Sigmoid colon (tissue), 7 donors: ENCODE data around the gene LETM1. TPM values are rescaled to one million over a fixed set of nuclear protein-coding genes. Genes with fewer than 3 reads are reported as not detected.
A peak's percentile ranks its signal among the peaks of the same experiment; 100 is the strongest.
"Not testable (repeated sequence)": the region's sequence is repeated elsewhere in the genome, so short reads cannot be mapped to it uniquely, and the experiment has no call there.

ENCODE experiments used
- DNase-seq: peaks from one replicate; pipeline ENCODE4 v3.0.0-alpha.2; 2019
- H3K27ac ChIP-seq, 4 donors: fragments of 200-600 bp; sonication (generic); one replicate each; pipeline ENCODE4 v1.5.1; 2016 to 2019; ENCODE audit warnings: mild to moderate bottlenecking in 1 of 4
- H3K27me3 ChIP-seq, 3 donors: fragments of 200-600 bp; sonication (generic); one replicate each; pipeline ENCODE4 v1.5.1; 2019; ENCODE audit warnings: mild to moderate bottlenecking in 1 of 3
- H3K36me3 ChIP-seq, 4 donors: fragments of 200-600 bp; sonication (generic); one replicate each; pipeline ENCODE4 v1.5.1; 2016 to 2019
- H3K4me1 ChIP-seq, 4 donors: fragments of 200-600 bp; sonication (generic); one replicate each; pipeline ENCODE4 v1.5.1; 2017 to 2019
- H3K4me3 ChIP-seq, 4 donors: fragments of 200-600 bp; sonication (generic); one replicate each; pipeline ENCODE4 v1.5.1; 2017 to 2019; ENCODE audit warnings: mild to moderate bottlenecking in 2 of 4, moderate library complexity in 1 of 4
- H3K9me3 ChIP-seq, 4 donors: fragments of 200-600 bp in 3 of 4; sonication (generic) in 3 of 4; one replicate each; pipeline versions ENCODE4 v1.5.1 to v1.6.1; 2013 to 2019
- EP300 ChIP-seq, 4 donors: sonication (generic); formaldehyde crosslinking; IDR thresholded peaks; one replicate each; pipeline ENCODE4 v1.6.1; 2017; ENCODE audit warnings: antibody characterized with exemption in 4 of 4
- POLR2A ChIP-seq, 2 donors: fragments of 450-650 bp; IDR thresholded peaks; one replicate each; pipeline ENCODE4 v1.6.1; 2016; ENCODE audit warnings: antibody characterized with exemption in 2 of 2, mild to moderate bottlenecking in 2 of 2, moderate library complexity in 2 of 2
- POLR2AphosphoS5 ChIP-seq, 4 donors: sonication (generic); formaldehyde crosslinking; IDR thresholded peaks; one replicate each; pipeline ENCODE4 v1.6.1; 2017; ENCODE audit warnings: antibody characterized with exemption in 4 of 4
- WGBS, 2 donors: extraction: QIAGEN DNeasy Blood & Tissue Kit; methylation state at CpG; one replicate each; pipeline ENCODE4 v1.1.7; 2013; 5-methylcytosine and 5-hydroxymethylcytosine counted together
- intact Hi-C: fragments of 100-400 bp; cut with DNase I; formaldehyde crosslinking; loops from one replicate; pipeline ENCODE4 v1.15.1; 2023
- polyA plus RNA-seq, 3 donors: library from polyadenylated mRNA; stranded (reverse); fragments of 200-250 nt; gene quantifications; one replicate each; pipeline ENCODE4 v1.2.3, GENCODE V29; 2013
- total RNA-seq, 4 donors: library from RNA; depleted of rRNA; stranded (reverse); fragments of >200 nt; gene quantifications; one replicate each; pipeline ENCODE4 v1.1.0, GENCODE V29; 2016
- TF ChIP-seq, protein P1 (sequence below), 4 experiments: fragments of 450-650 bp in 3 of 4; fragments of 200-600 bp in 1 of 4; IDR thresholded peaks; one replicate each; pipeline ENCODE4 v1.5.1; 2016 to 2019; ENCODE audit warnings: antibody characterized with exemption in 4 of 4, mild to moderate bottlenecking in 3 of 4, moderate library complexity in 2 of 4
- donor health status: healthy with polysubstance abuse.
- donor health status: Bipolar disorder and iron deficiency.
- donor health status: healthy.

Gene LETM1
- total and polyA plus RNA-seq, 7 donors: 11.4 to 91.6 (median 18.6) TPM

DNA sequence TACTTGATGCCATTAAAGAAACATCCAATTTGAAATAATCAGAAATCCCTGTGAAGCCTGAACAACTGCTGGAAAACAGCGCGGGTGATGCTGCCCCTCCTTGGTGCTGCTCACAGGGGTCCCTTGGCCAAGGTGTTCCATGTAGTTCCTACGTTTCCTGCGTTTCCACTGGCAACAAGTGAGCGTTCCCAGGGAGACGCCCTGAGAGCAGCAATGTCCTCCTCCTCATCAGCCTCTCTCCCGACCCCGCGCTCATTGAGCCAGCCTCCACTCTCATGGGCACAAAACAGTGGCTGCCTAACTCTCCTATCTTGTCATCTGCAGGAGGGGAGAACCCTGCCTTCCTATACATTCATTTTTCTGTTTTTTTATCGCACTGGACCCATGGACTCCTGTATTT lies 18.9 kb downstream of the LETM1 start:
- 96% methylated on average over 10 of the region's 10 CpGs for WGBS, 2 donors
- H3K4me3 ChIP-seq: no peak overlapping the region
- H3K27ac ChIP-seq: no peak overlapping the region
- H3K27me3 ChIP-seq: no peaks in the 10 kb centered on the region
- intact Hi-C loops: no loop called here
- H3K36me3 ChIP-seq: peaks cover 32 to 92% (median 48%) of the 10 kb centered on the region in 4 donors
- DNase-seq: no peak
- H3K9me3 ChIP-seq: no peaks in the 10 kb centered on the region
- TF ChIP-seq, protein P1, sequence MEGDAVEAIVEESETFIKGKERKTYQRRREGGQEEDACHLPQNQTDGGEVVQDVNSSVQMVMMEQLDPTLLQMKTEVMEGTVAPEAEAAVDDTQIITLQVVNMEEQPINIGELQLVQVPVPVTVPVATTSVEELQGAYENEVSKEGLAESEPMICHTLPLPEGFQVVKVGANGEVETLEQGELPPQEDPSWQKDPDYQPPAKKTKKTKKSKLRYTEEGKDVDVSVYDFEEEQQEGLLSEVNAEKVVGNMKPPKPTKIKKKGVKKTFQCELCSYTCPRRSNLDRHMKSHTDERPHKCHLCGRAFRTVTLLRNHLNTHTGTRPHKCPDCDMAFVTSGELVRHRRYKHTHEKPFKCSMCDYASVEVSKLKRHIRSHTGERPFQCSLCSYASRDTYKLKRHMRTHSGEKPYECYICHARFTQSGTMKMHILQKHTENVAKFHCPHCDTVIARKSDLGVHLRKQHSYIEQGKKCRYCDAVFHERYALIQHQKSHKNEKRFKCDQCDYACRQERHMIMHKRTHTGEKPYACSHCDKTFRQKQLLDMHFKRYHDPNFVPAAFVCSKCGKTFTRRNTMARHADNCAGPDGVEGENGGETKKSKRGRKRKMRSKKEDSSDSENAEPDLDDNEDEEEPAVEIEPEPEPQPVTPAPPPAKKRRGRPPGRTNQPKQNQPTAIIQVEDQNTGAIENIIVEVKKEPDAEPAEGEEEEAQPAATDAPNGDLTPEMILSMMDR (IDR thresholded peaks at IDR 0.05): no peak
- TF ChIP-seq EP300 (IDR thresholded peaks at IDR 0.05) (no peak), POLR2AphosphoS5 (IDR thresholded peaks at IDR 0.05) (no peak), POLR2A (IDR thresholded peaks at IDR 0.05) (no peak)
- peaks cover 0 to 5% (median 0%) of the 10 kb centered on the region in 4 donors for H3K4me1 ChIP-seq

DNA sequence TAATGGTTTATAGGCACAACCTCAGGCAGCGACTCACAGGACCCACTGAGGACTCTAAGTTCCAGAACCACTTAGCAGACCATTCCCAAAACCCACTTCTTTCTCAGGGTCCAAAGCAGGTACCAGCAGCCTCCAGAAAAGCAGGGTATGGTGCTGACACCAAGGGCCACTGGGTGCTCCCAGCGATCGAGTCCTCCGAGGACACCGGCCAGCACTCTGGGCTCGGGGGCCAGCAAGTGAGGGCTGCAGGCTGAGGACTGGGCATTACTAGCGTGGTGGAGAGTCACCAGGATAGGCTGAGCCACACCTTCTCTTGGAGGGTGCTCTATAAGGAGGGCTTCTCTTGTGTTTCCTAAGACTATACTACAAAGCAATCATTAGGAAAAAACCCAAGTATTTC lies 19.3 kb downstream of the LETM1 start:
- no peak for DNase-seq
- H3K9me3 ChIP-seq: no peaks in the 10 kb centered on the region
- peaks cover 0 to 5% (median 0%) of the 10 kb centered on the region in 4 donors for H3K4me1 ChIP-seq
- intact Hi-C loops: no loop called here
- H3K36me3 ChIP-seq: peaks cover 32 to 97% (median 52%) of the 10 kb centered on the region in 4 donors
- WGBS, 2 donors: 94 to 96% methylated on average over 7 of the region's 7 CpGs
- H3K27me3 ChIP-seq: no peaks in the 10 kb centered on the region
- H3K27ac ChIP-seq: no peak overlapping the region
- TF ChIP-seq, protein P1 (IDR thresholded peaks at IDR 0.05): no peak
- TF ChIP-seq EP300 (IDR thresholded peaks at IDR 0.05) (no peak), POLR2A (IDR thresholded peaks at IDR 0.05) (no peak), POLR2AphosphoS5 (IDR thresholded peaks at IDR 0.05) (no peak)
- no peak overlapping the region for H3K4me3 ChIP-seq

DNA sequence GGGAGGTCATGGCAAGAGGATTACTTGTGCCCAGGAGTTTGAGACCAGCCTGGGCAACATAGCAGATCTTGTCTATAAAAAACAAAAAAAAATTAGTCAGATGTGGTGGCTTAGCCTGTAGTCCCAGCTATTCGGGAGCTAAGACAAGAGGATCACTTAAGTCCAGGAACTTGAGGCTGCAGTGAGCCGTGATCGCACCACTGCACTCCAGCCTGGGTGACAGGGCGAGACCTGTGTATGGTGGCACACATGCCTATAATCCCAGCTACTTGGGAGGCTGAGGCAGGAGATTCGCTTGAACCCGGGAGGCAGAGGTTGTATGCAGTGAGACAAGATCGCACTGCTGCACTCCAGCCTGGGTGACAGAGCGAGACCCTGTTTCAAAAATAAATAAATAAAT lies 20.1 kb downstream of the LETM1 start:
- DNase-seq, H3K4me1 ChIP-seq, intact Hi-C loops, H3K27ac ChIP-seq, H3K27me3 ChIP-seq, H3K4me3 ChIP-seq, H3K9me3 ChIP-seq: not testable (repeated sequence)
- peaks cover 38 to 98% (median 52%) of the 10 kb centered on the region in 4 donors for H3K36me3 ChIP-seq
- 96 to 98% methylated on average over 8 of the region's 8 CpGs for WGBS, 2 donors

DNA sequence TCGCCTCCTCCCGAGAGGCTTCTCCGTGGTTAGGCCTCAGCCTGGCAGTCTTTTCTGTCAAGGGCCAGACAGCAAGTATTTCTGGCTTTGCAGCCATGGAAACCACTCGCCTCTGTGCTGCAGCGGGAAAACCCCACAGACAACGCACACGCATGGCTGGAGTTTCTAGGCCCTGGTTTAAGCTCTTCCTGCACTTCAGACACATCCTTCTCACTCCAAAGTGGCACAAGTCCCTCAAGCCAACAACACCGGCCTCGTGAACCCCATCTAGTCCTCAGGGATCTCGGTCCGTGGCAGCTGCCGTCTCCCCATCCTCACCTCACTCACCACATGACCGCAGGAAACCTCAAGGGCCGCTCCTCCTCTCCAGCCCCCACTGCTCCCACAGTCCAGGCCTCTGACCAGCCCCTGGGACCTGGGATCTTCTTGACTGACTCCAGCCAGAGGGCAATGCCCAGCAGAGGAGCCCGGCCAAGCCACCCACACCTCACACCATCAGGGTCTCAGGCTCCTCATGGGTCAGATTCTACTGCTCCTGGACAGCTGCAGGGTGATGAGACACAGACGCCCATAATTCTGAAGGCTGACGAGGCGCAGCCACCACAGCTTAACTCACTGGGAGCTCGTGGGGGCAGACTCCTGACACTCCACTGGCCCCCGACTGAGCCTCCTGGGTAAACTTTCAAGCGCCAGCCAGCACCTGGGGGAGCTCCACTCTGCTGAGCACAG lies 21.7 kb downstream of the LETM1 start:
- Histone ChIP-seq H3K4me1 (peaks cover 0 to 5% (median 0%) of the 10 kb centered on the region in 4 donors), H3K9me3 (no peaks in the 10 kb centered on the region), H3K27me3 (no peaks in the 10 kb centered on the region), H3K27ac (peak overlapping the region in 1 of 4 donors; percentile 59), H3K36me3 (peaks cover 31 to 92% (median 43%) of the 10 kb centered on the region in 4 donors), H3K4me3 (no peak overlapping the region)
- TF ChIP-seq POLR2AphosphoS5 (IDR thresholded peaks at IDR 0.05) (peak in 2 of 4 donors; percentile 40 to 52), POLR2A (IDR thresholded peaks at IDR 0.05) (no peak), EP300 (IDR thresholded peaks at IDR 0.05) (no peak)
- TF ChIP-seq, protein P1 (IDR thresholded peaks at IDR 0.05): no peak
- 71 to 91% methylated on average over 21 of the region's 21 CpGs for WGBS, 2 donors
- no peak for DNase-seq
- intact Hi-C loops: no loop called here

DNA sequence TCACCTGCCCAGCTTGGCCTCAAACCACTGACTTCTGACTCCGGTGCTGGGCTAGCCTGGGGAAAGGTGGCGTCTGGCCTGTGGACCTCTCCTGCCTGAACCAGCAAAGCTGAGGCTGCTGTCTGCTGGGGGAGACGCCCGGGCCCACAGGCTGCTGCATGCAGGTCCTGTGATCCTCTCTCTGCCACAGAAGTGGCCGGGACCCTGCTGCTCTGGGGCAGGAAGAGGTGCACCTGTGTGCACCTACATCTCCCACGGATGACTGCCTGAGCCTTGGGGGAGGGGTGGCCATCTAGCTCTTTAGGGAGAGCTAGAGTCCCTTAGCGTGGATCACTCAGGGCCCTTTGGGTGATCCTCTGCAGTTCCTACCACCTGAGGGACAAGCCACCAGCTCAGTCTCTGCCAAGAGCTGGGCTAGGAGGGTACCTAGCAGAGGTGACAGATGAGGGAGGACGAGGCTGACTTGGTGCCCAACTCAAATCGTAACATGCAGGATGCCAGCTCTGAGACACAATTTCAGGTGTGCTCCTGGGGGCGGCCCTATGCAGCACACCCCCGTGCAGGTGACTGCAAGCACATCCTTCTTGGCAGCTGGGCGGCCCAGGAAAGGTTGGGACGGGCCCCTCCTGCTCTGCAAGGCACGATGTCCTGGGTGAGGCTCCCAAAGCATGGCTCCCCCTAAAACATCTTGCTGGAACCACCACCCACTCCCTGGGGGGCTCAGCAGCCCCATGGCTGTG lies 22.5 kb downstream of the LETM1 start:
- no peaks in the 10 kb centered on the region for H3K9me3 ChIP-seq
- H3K4me3 ChIP-seq: no peak overlapping the region
- peak overlapping the region in 1 of 4 donors; percentile 59 for H3K27ac ChIP-seq
- TF ChIP-seq POLR2A (IDR thresholded peaks at IDR 0.05): no peak
- TF ChIP-seq, protein P1 (IDR thresholded peaks at IDR 0.05): no peak
- no peak for TF ChIP-seq POLR2AphosphoS5 (IDR thresholded peaks at IDR 0.05)
- TF ChIP-seq EP300 (IDR thresholded peaks at IDR 0.05): no peak
- intact Hi-C loops: no loop called here
- DNase-seq: no peak
- H3K4me1 ChIP-seq: peaks cover 0 to 5% (median 0%) of the 10 kb centered on the region in 4 donors
- WGBS, 2 donors: 82 to 95% methylated on average over 14 of the region's 14 CpGs
- H3K36me3 ChIP-seq: peaks cover 31 to 85% (median 39%) of the 10 kb centered on the region in 4 donors
- H3K27me3 ChIP-seq: no peaks in the 10 kb centered on the region
